GM18858 (cell line): ENCODE measurements around the gene CYP46A1.
A peak's percentile ranks its signal among the peaks of the same experiment; 100 is the strongest.
"Not testable (repeated sequence)": the region's sequence is repeated elsewhere in the genome, so short reads cannot be mapped to it uniquely, and the experiment has no call there.

Experiments used
- ATAC-seq: cut with Tn5 transposase; IDR thresholded peaks from one replicate; pipeline ENCODE4 v1.9.1; 2021; ENCODE audit not compliant: unreplicated experiment

CYP46A1 gene

DNA sequence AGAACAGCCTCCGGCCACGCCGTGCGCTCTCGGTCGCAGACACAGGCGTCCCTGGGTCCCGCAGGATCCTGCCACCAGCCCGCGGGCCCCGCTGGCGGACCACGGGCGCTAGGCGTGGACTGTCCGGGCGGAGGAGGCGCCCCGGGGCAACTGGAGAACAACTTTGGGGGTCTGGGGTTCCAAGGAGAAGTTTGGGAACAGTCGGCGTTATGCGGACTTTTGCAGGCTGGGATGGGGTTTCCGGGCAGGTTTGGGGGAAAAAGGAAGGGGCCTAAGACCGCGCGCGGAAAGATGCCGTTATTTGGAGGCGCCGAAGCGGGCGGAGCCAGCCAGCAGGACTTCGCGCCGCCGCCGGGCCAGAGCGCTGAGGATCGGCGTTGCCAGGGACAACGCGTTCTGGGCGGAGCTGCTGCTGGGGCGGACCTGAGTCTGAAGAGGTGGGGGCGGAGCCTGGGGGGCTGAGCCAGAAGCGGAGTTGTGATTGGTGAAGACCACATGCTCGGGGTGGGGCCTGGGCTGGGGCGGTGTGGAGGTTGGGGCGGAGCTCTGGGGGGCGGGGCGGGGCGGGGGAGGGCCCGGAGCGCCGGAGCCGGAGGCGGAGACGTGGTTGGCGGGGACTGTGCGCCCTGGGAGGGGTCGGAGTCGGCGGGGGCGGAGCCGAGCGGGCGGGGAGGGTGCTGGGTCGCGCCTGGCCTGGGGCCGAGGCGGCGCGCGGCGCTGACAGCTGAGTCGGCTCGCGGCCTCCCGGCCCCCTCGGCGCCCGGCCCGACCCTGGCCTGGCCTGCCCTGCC, at the start of gene CYP46A1:
Gene CYP46A1 (plus strand): TSS at position 680 of the 791 bp plus-strand sequence. CDS start 120 bp downstream, outside the sequence.
- ATAC-seq = peak; percentile 88

DNA sequence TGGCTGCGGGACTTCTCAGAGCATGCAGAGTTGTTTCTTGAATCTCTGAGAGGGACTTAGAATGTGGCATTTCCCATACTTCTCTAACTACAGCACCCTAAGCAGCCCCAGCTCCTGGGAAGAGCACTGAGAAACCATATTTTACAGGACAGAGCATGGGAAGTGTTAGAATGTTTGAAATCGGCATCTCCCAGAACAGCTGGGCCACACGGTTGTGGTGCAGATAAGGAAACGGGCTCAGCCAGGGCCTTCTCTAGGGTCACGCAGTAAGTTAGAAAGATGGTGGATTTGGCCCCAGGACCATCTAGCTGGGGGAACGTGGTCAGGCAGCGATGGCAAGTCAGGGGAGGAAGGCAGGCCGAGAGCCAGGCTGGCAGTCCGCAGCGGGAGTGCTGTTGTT, 49.7 kb upstream of the CYP46A1 start:
- no peak for ATAC-seq

DNA sequence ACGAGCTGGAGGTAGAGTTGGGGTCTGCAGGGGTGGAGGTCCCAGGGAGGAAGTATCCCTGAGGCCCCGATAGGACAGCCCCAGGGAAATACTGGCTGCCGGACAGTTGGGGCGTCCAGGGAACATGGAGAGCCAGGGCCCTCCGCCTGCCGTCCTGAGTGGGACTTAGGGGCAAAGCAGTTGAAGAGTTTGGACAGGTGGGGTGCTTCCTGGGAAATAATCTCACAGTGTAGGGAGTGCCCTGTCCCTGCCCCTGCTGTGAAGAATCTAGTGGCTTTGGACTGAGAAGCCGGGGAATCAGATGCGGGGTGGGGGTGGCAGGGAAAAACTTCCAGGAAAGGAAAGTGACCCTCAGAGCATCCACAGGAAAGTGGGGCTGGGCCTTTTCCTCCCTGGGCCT, 49.0 kb upstream of the CYP46A1 start:
- no peak for ATAC-seq

DNA sequence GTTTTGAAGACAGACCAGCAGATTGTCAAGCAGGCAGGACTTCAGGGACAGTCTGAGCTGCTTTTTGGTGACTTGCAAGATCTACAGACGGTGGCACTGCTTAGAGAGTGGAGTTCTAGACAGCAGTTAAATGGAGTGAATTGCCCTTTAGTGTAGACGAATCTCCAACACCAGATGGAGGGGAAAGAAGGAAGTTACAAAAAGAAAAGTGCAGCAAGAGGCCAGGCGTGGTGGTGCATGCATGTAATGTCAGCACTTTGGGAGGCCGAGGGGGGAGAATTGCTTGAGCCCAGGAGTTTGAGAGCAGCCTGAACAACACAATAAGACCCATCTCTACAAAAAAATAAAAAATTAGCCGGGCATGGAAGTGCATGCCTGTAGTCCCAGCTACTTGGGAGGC, 47.6 kb upstream of the CYP46A1 start:
- ATAC-seq = no peak

DNA sequence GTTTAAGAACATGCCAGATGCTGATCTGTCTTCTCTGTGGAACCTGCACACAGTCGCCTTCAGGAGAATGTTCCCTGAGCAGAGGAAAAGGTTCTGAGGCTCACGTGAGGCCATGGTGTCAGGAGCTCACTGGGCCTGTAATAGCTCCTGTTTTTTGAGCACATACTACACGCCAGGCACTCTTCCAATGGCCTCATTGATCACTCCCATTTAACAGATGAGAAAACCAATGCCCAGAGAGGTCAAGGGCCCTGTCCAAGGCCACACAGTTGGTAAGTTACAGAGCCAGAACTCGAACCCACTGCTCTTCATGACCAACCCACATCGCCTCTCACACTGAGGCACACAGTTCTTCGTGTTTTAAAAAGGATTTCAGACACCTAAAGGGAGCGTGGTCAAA, 46.5 kb upstream of the CYP46A1 start:
- ATAC-seq = no peak

DNA sequence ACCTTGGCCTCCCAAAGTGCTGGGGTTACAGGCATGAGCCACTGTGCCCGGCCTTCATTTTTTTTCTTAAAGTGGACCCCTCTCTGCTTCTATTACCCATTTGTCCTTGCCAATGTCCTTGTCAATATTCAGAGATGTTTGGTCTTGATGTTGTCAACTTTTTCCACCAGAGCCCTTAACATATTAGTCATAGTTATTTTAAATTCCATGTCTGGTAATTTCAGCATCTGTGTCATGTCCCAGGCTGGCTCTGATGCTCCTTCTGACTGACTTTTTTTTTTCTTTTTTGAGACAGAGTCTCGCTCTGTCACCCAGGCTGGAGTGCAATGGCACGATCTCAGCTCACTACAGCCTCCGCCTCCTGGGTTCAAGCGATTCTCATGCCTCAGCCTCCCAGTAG, 41.3 kb upstream of the CYP46A1 start:
- not testable (repeated sequence) for ATAC-seq

DNA sequence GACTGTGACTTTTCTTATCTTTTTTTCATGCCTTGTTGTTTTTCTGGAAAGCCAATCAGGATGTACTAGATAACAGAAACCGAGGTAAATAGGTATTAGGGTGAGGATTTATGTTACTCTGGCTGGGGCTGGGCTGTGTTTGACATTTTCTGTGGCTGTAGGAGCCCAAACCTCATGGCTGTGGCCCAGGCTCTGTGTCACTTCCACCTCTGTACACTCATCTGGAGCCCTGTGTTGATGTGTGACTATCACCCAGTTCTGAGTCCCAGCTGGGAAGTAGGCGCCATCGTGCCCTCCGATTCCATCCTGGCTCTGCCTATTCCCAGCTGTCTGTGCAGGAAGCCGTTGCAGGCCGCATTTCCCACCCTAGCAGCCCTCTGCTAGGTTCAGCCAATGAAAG, 40.8 kb upstream of the CYP46A1 start:
- ATAC-seq = no peak

DNA sequence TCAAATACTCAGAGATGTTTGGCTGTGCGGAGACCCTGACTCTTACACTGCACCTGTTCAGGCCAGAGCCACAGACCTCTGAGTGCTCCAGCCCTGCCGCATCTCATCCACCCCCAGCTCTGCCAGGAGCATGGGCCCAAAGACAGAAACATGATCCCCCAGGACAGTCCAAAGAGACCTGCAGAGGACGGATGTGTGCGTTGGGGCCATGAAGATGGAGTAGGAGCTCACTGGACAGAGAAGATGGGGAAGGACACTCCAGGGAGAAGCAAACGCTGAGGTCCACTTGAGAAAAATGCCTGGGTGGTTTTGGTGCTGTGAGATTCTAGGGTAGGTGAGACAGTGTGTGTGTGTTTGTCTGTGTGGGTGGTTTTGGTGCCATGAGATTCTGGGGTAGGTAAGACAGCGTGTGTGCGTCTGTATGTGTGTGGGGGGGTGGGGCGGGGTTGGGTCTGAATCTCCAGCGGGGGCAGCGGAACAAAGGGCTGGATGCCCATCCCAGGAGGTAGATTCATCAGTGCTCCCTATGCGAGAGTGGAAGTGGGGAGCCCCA, 40.0 kb upstream of the CYP46A1 start:
- no peak for ATAC-seq

DNA sequence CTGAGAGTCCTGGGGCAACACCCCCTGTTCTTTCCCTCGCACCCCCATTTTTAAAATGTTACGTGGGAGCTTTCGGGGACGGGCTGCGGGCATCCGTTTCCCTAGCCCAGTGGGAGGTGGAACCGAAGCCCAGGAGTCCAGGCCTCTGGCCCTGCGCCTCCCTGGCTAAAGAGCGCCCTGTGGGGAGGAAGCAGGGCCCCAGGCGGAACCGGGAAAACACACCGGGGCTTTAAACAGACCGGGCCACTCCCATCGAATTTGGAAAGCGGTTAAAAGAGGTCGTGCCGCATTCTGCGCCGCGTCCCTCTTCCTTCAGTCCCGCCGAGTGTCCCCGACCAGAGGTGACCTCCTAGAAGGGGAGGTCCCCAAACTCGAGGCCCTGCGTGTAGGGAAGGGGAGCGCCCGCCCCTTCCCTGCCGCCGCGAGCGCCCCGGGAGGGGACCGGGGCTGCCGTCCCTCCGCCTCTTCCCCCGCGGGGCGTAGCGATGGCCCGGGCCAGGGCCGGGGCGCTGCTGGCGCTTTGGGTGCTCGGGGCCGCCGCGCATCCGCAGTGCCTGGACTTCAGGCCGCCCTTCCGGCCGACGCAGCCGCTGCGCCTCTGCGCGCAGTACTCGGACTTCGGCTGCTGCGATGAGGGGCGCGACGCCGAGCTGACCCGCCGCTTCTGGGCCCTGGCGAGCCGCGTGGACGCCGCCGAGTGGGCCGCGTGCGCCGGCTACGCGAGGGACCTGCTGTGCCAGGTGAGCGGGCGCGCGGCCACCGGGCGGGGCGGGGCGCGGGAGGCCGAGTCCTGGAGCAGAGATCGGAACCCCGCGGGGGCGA, 39.2 kb upstream of the CYP46A1 start, which contains the start of gene HHIPL1:
Gene HHIPL1 (plus strand): TSS at position 407 of the 822 bp plus-strand sequence. CDS start 79 bp downstream, at position 486.
- ATAC-seq = no peak

DNA sequence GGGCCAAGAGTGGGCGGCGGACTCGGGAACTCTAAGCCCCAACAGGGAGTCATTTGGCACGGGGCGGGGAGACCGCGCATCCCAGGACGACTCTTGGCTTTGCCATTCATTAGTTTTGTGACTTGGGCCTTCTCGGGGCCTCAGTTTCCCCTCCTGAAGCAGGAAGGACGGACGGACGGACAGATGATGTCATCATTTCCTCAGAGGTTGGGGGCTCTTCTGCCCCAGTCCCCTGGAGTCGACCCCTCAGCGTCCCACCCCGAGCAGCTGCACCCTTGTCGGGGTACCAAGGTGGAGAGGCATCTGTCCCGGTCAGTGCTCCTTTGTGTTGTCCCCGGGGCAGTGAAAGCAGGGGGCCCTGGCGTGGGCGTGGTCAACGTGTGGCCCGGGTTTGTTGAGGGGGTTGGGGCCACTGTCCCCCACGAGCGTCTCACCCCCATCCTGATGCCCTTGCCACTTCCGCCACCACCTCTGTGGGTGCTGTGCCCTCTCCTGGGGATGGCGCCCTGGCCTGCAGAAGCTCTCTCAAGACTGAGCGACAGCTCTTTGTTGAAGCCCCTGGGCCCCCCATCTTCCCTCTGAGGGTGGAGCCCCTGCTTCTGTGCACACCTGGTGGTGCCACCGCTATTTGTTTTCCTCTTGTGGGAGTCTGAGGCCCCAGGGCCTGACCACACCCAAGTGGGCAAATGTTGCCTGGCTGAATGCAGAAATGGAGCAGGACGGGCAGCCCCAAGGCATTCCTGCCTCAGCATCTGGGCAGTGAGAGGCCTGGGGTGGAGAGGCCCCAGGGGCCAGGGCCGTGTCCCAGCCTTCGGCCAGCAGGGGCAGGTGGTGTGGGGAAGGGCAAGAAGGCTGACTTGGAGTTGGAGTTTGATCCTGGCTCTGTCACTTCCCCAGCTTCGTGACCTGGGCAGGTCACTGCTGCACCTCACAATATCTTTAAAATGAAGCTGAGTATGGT, 38.3 kb upstream of the CYP46A1 start:
- ATAC-seq = no peak

DNA sequence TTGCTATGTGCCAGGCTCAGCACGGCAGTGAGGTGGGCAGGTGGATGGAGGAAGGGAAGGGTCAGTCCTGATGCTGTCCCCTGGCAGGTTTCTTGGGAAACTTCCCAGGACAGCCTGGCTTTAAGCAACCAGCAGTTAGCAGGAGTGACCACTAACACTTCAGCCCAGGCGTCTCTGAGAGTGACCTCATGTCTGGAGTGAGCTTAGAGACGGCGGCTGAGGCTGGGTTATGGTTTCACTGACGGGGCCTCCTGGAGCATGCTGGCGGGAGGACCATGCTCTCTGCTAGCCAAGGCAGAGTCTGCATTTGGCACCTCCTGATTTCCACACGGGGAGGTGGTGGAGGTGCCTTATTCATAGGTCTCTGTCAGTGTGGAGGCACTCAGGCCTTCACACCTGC, 36.7 kb upstream of the CYP46A1 start:
- no peak for ATAC-seq

DNA sequence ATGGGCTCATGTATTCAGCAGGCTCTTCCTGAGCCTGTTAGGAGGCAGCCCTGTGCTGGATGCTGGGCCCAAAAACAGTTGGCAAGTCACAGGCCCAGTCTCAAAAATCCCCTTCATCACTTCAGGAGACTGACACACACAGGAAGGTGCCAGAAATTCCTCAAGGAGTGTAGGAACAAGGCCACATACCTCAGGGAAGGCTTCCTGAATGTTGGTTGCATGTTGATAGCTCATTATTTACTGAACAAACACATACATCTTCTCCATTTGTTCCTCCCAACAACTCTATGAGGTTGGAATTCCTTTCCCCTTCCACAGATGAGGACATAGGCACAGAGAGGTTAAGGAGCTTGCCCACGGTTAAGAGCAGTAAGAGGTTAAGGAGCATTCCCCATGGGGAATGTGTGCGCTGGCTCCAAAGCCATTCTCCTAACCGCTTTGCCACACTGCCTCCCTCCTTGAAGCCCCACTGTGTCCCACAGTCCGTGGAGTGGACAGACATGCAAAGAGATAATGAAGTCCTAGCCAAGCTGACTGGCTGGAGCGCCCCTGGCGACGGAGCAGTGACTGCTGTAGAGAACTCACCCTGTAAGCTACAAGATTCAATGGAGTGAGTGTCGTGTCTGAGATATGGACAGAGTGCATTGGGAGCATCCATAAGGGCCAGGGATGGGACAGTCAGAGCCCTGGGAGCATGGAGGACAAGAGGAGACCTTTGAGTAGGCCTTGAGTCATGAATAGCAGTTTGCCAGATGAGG, 35.9 kb upstream of the CYP46A1 start:
- no peak for ATAC-seq

DNA sequence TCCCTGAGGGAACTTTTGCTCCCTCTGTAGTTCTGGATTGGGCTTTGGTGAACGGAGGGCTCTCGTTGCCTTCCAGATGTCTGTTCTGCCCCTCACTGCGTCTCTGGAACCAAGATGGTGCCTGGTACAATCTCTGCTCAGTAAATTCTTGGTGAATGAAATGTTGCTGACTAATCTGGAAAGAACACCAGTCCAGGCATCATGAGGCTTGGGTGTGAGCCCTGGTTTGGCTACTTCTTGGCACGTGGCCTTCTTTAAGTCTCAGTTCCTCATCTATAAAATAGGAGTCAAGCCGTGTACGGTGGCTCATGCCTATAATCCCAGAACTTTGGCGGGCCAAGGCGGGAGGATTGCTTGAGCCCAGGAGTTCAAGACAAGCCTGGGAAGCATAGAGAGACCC, 34.9 kb upstream of the CYP46A1 start:
- no peak for ATAC-seq

DNA sequence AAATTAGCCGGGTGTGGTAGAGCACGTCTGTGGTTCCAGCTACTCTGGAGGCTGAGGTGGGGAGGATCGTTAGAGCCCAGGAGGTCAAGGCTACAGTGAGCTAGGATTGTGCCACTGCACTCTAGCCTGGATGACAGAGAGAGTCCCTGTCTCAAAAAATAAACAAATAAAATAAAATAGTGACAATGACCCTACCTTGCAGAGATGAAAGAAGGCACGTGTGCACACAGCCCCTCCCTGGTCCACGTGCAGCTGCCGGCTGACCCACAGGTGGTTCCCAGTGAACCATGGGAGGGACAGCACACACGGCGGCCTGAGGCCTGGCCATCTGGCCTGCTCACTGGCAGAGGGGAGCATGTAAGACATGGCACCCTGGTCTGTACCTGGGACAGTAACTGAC, 34.5 kb upstream of the CYP46A1 start:
- no peak for ATAC-seq

DNA sequence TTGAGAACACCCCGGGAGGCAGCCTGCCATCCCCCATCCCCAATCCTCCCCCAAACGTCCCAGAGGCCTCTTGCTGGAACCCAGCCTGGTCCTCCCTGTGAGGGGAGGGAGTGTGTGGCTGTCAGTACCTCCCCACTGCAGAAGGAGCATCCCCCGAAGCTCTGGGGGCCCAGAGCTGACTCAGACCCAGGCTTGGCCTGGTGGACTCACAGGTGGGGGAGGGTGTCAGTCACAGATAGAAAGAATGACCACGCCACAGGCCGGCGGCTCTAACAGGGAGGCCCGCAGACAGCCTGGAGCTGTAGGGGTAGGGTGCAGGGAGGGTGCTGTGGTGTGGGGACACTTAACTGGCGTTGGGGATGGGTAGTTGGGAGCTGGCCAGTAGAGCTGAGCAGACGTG, 33.9 kb upstream of the CYP46A1 start:
- ATAC-seq = no peak

DNA sequence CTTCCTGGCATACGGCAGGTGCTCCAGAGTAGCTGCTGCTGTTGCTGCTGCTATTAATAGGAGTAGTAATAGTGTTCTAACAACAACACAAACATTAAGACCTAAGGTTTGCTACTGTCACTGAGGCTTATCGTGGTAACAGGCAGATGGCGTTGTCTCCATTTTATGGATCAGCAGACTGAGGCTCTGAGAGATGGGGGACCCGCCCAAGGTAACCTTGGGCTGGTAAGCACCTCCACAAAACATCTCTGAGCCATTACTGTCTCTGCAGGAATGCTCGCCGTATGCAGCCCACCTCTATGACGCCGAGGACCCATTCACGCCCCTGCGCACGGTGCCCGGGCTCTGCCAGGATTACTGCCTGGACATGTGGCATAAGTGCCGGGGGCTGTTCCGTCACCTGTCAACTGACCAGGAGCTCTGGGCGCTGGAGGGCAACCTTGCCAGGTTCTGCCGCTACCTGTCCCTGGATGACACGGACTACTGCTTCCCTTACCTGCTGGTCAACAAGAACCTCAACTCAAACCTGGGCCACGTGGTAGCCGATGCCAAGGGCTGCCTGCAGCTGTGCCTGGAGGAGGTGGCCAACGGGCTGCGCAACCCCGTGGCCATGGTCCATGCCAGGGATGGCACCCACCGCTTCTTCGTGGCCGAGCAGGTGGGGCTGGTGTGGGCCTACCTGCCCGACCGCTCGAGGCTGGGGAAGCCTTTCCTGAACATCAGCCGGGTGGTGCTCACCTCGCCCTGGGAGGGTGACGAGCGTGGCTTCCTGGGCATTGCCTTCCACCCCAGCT, 31.9 kb upstream of the CYP46A1 start:
- ATAC-seq = no peak

DNA sequence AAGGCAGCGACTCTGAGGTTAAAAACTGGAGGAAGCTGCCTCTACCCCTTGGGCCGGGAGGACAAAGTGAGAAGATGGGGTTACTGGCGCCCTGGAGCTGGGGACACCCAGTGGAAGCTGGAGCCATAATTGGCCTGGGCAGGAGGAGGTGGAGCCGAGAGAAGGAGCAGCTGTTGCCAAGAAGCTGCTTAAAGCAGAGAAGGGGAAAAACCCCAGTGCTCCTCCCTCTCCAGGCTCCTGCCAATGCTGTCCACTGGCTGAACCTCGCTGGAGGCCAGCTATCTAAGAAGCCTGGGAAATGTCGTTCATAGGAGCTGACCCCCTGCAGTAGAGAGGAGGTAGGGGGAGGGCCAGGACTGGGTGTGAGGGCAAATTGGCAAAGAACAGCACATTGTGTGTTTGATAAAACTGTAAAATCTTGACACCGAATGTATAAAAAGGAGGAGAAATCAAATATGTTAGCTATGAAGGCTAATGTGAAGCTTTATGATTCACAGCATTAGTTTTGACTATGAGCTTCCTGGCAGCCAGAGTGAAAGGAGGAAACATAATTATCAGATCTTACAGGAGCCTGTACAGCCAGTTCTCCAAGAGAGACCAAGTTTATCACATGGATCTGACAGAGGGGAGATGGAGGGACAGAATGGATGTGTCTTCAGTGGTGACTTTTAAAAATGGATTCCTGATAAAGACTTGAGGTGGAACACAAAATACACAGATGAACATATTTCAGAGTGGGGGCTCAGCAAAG, 29.7 kb upstream of the CYP46A1 start:
- ATAC-seq = no peak

DNA sequence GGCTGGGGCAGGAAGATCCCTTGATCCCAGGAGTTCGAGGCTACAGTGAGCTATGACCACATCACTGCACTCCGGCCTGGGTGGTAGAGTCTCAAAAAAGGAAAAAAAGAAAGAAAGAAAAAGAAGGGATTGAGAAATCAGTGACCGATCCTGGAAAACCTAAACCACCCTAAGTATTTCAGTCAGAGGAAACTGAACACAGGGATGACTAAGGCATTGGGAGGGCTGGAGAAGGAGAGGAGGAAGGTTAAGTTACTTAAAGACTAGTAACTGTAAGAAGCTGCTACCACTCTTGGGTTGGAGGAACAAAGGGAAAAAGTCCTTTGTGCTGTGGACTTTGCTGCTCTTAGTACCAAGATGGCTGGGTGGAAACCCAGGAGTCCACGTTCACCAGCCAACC, 28.6 kb upstream of the CYP46A1 start:
- no peak for ATAC-seq
